GM12874 (cell line): ENCODE measurements around the gene VWF.
A peak's percentile ranks its signal among the peaks of the same experiment; 100 is the strongest.

Source experiments
- CTCF ChIP-seq: IDR thresholded peaks from 2 replicates; pipeline ENCODE4 v1.5.1; 2011; ENCODE audit warnings: low read depth, mild to moderate bottlenecking, control low read depth, low read length, moderate library complexity; ENCODE audit not compliant: insufficient read depth

Gene VWF

GRCh38 chr12:6020930-6021329 lies 103.5 kb downstream of the VWF start:
- TF ChIP-seq CTCF = no peak

GRCh38 chr12:6018265-6018664 lies 106.2 kb downstream of the VWF start:
- TF ChIP-seq CTCF = no peak

- TF ChIP-seq CTCF = no peak
These were observed 107.7 kb downstream of the VWF start for GRCh38 chr12:6016756-6017155.

- TF ChIP-seq CTCF = no peak
These were observed 127.2 kb downstream of the VWF start for GRCh38 chr12:5997260-5997659.

GRCh38 chr12:5996459-5996858 lies 128.0 kb downstream of the VWF start:
- no peak for TF ChIP-seq CTCF

- no peak for TF ChIP-seq CTCF
These were observed 134.8 kb downstream of the VWF start for GRCh38 chr12:5989621-5990020.

GRCh38 chr12:5988659-5989116 lies 135.8 kb downstream of the VWF start:
- TF ChIP-seq CTCF = peak; percentile 95

- no peak for TF ChIP-seq CTCF
These were observed 136.4 kb downstream of the VWF start for GRCh38 chr12:5988088-5988487.
